Iris pigment epithelial cell (primary cell): ENCODE data around the gene ZBTB1.
A peak's percentile ranks its signal among the peaks of the same experiment; 100 is the strongest.
"Not testable (repeated sequence)": the region's sequence is repeated elsewhere in the genome, so short reads cannot be mapped to it uniquely, and the experiment has no call there.

Source experiments
- DNase-seq: peaks from one replicate; pipeline ENCODE4 v3.0.0-alpha.2; 2011; ENCODE audit warnings: low read depth

Gene ZBTB1

GRCh38 chr14:64531567-64531966 lies 27.0 kb downstream of the ZBTB1 start:
- no peak for DNase-seq

- peak; percentile 80 for DNase-seq
Measured at GRCh38 chr14:64536488-64537245, 32.1 kb downstream of the ZBTB1 start.

GRCh38 chr14:64540208-64541202 lies 35.9 kb downstream of the ZBTB1 start, which contains the start of gene HSPA2:
HSPA2 (plus strand) TSS chr14:64540741; CDS start chr14:64540850, 109 bp downstream.
- peak; percentile 100 for DNase-seq

- DNase-seq, result no peak
Measured at GRCh38 chr14:64541261-64541971, 36.8 kb downstream of the ZBTB1 start.

- no peak for DNase-seq
Measured at GRCh38 chr14:64541972-64542835, 37.6 kb downstream of the ZBTB1 start.

GRCh38 chr14:64542836-64543201 lies 38.2 kb downstream of the ZBTB1 start:
- DNase-seq, result no peak

GRCh38 chr14:64544607-64545312 lies 40.2 kb downstream of the ZBTB1 start:
- DNase-seq, result no peak

- no peak for DNase-seq
Measured at GRCh38 chr14:64549016-64549415, 44.4 kb downstream of the ZBTB1 start.

GRCh38 chr14:64549791-64550620 lies 45.4 kb downstream of the ZBTB1 start, which contains the start of gene PPP1R36:
PPP1R36 (plus strand) TSS chr14:64549961; CDS start chr14:64549998, 37 bp downstream.
- DNase-seq, result no peak

- no peak for DNase-seq
Measured at GRCh38 chr14:64550621-64551333, 46.2 kb downstream of the ZBTB1 start.

GRCh38 chr14:64554556-64554955 lies 50.0 kb downstream of the ZBTB1 start:
- DNase-seq, result no peak

GRCh38 chr14:64556526-64556925 lies 52.0 kb downstream of the ZBTB1 start:
- DNase-seq, result peak; percentile 88

GRCh38 chr14:64558216-64558615 lies 53.6 kb downstream of the ZBTB1 start:
- DNase-seq, result not testable (repeated sequence)

GRCh38 chr14:64561631-64562030 lies 57.1 kb downstream of the ZBTB1 start:
- DNase-seq, result no peak

GRCh38 chr14:64562436-64562835 lies 57.9 kb downstream of the ZBTB1 start:
- no peak for DNase-seq

GRCh38 chr14:64563696-64564095 lies 59.1 kb downstream of the ZBTB1 start:
- no peak for DNase-seq

GRCh38 chr14:64566651-64567122 lies 62.1 kb downstream of the ZBTB1 start:
- DNase-seq, result no peak

- peak; percentile 82 for DNase-seq
Measured at GRCh38 chr14:64569138-64569631, 64.6 kb downstream of the ZBTB1 start.
